Eye (tissue), 1 donor: Measurements from ENCODE around the gene ME3.
A peak's percentile ranks its signal among the peaks of the same experiment; 100 is the strongest.

Source experiments
- DNase-seq: peaks from one replicate; pipeline ENCODE4 v3.0.0-alpha.2; 2015

Gene ME3

GRCh38 chr11:86482692-86483091, 189.7 kb downstream of the ME3 start:
- DNase-seq: no peak

GRCh38 chr11:86481399-86481798, 191.0 kb downstream of the ME3 start:
- DNase-seq: no peak

GRCh38 chr11:86478348-86478747, 194.1 kb downstream of the ME3 start:
- no peak for DNase-seq

- DNase-seq: no peak
Observed at GRCh38 chr11:86477495-86478155, 194.8 kb downstream of the ME3 start.

DNA sequence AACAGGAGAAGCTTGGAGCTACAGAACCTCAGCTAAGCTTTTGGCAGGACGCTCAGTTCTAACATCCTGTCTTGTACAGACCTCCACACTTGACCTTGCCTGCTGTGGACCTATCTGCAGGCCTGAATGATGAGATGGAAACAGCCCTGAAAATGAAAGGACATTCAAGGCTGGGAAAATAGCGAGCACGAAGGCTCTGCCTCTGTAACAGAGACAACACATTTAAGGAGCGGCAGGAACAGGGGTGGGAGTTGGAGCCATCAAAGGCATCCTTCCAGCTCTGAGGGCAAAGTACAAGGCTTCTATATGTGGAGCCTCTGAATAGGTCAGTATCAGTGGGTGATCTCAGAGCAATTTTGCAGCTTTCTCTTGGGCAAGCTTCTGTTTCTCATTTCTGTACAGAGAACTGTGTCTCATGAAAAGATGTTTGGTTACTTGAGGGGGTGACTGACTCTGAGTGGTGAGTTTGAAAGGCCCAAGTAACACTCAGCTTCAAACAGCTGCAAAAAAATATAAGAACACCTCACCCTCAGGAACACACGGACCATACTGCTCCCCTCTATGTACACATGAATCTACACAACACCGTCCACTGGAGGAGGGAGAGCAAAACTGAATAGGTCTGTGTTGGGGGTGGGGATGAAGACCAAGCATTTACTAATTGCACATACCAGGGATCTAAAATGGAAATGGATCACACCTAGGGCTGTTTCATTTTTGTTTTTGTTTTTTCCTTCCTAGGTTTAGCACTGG, 196.1 kb downstream of the ME3 start:
- no peak for DNase-seq

DNA sequence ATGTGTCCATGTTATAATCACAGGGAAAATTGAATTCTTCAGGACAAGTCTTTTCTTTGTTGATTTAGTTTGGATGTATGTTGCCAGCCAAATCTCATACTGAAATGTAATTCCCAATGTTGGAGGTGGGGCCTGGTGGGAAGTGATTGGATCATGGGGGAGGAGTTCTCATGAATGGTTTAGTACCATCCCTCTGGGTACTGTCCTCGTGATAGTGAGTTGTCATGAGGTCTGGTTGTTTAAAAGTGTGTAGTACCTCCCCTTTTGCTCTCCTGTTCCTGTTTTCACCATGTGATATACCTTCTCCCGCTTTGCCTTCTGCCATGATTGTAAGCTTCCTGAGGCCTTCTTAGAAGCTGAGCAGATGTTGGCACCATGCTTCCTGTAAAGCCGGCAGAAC, 197.4 kb downstream of the ME3 start:
- DNase-seq: no peak

GRCh38 chr11:86473991-86474833, 198.2 kb downstream of the ME3 start:
- no peak for DNase-seq

GRCh38 chr11:86469491-86470388, 202.7 kb downstream of the ME3 start:
- no peak for DNase-seq

- DNase-seq: no peak
Observed at GRCh38 chr11:86468169-86468568, 204.2 kb downstream of the ME3 start.

GRCh38 chr11:86464509-86465221, 207.8 kb downstream of the ME3 start:
- no peak for DNase-seq

DNA sequence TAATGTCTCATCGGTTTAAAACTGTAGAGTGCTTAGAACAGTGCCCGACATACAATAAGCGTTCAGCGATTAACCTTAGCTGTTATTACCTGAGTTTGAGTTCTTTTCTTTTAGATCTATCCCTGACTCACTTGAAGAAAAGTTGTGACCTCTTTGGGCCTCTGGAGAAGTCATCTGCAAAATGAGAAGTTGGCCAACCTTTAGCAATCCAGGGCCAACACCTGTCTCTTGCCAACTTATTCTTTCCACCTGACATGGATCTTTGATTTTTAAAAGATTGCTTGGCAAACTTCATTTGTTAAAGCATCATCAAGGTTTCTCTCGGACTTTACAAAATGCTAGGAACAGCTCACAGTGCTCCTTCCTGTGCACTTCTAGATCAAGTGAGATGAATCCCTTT, 208.5 kb downstream of the ME3 start:
- no peak for DNase-seq

DNA sequence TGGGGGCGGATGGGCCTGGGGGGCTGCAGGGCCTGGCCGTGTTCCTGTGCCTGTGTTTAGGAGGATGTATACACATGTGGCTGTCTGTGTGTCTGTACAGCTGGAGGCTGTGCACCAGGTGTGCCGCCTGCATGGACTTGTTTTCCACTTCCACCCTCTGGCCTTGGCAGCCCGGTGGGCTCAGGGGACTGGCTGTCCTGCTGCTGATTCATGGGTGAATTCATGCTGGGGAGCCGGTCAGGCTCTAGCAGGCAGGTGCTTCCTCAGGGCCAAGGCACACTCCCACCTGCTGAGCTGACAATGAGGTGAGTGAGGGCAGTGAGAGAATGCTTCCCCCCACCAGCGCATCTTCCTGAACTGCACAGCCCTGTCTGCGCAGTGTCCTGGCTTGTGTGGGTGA, 209.3 kb downstream of the ME3 start:
- no peak for DNase-seq

DNA sequence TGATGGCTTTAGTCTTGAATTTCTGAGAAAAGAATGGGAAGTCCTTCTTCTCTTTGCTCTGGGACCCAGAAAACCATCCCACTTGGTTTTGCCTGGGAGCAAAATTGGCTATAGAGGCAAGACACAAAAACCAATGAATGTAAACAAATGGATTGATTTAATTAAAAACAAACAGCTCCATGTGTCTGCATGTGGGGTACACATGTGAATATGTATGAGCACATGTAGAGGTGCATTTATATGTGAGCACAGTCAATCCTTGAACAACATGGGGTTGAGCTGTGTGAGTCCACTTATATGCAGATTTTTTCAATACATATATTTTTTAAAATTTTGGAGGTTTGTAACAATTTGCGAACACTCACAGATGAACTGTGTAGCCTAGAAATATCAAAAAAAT, 210.5 kb downstream of the ME3 start:
- DNase-seq: no peak

DNA sequence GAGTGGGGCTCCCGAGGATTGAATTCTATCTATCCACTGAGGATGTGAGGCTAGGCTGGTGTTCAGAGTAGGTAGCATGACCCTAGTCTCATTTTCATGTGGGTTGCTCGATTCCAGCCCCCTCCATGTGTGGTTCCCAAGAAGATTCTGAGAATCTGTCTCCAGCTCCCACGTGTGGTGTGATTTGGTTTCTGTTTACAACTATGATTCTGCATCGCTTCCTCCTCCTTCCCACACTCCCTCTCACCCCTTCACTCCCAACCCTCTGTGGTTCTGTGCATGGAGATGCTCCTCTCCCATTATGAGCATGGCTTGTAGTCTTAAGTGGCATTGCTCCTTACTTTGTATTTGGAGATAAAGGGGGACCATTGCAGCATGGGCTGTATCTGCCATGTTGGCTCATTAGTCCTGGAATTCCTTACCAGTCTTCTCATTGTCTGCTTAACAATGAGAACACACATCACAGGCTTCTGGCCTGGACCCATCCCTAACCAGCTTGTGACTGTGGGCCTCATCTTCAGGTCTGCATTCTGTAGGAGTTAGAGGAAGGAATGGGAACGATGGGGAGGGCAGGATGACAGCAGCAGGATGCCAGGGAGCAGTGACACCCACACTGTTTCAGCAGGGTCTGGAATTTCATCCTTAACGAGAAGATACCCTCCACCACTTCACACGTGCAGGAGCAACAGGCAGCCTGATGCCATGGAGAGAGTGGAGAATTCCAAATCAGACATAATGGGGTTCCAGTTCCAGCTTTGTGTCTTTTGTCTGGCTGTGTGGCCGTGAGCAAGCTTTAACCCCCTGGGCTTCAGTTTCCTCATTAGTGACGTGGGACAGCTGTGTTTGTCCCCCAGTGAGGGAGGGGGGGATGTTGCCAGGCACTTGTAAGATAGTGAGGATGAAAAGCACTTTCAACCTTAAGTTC, 211.7 kb downstream of the ME3 start:
- DNase-seq: peak; percentile 46

DNA sequence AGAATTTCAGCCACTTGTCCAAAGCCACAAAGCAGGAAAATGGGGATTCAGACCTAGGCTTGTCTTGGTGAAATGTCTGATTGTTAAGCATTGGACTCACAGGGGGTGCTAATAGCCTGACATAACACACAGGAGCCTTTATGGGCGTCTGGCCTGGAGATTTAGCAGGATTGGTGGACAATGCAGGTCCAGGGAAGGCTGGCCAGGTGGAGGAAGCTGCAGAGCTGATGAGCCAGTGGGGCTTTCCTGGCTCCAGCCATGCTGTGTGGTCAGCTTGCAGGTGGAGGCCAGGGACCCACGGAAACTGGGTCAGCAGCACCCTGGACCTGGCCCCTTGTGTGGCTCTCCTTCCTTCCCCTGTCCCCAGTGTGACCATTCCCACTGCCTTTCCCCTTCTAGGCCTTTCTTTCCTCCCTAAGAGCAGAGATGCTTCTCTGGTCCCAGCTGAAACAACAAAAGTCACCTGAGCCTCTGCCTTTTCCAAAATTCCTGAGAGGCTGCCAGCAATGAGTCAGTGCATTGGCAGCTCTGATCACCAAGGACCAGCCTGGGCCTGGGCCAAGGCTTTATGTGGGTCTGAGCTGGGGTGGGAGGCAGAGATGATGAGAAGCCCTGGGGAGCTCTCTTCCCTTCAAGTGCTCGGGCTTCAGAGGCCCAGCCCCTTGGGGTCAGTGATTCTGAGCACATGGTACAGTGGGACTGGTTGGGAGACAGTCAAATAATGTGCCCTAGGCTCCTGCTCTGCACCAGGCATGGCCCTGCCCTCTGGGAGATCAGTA, 212.5 kb downstream of the ME3 start:
- peak; percentile 68 for DNase-seq

- no peak for DNase-seq
Observed at GRCh38 chr11:86459002-86459385, 213.4 kb downstream of the ME3 start.

DNA sequence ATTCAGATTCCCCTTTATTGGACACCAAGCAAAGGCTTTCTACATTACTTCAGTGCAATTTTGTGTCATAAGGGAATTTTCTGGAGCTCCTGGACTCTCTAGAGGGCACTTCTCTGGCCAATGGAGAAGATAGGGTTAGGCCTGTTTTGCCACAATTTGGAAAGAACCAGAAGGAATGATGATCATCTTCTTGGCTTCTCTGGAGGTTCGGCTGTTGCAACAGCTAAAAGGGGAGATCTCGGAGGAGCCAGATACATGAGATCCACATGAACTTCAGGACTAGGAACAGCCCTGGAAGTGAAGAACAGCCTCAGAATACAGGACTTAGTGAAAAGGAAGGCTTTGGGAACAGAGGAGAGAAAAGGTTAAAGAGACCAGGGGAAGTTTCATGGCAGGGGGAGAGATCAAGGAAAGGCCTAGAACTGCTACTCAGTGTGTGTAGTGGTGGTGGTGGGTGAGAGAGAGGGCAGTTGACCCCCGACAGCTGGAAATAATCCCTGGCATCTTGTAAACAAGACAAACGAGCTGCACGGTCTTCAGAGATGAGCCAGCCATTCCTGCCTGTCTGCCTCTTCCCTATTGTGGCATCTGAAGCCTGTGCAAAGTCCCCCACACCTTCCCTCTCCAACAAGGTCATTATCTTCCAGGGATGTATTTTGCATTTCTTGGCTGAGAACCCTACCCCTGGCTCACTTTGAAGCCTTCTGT, 214.0 kb downstream of the ME3 start:
- no peak for DNase-seq

DNA sequence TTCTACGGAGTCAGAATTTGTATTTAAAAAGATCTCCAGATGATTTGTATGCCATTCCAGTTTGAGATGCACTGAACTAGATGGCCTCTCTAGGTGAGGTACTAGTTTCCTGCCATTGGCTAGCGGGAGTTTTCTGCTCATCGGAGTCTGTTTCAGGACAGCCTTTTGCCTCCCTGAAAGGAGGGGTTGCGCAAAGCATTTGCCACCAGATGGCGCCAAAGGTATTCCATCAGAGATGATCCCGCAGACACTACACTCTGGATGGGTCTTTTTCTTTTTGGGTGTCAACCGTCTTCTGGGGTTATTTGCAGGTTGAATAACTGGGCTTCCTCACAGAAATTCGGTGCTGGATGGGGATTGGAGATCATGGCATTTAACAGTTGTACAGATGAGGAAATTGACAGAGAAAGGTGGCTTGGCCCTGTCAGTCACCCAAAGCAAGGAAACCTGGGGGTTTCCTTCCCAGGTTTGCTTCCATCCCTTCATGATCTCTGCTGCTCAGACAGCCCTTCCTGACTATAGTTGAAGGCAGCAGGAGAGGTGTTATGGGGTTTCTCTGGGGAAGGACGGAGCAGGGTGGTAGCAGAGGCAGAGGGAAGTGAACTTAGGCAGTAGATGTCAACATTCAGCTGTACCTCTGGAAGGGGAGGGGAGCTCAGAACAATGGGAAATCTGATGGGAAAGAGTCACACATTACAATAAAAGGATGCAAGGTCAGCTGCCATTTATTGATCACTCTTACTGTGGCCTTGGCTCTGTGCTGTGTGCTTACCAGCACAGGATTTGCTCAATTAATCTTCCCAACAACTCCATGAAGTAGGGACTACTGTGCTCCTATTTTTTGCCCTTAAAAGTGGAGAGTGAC, 216.1 kb downstream of the ME3 start:
- DNase-seq: peak; percentile 97
